GM12801 (cell line): ENCODE measurements around the gene GTF3C2.

Experiments
- CTCF ChIP-seq: IDR thresholded peaks from one replicate; pipeline ENCODE4 v1.5.1; 2011; ENCODE audit warnings: control low read depth; ENCODE audit not compliant: insufficient read length; ENCODE audit errors: extremely low read depth

GTF3C2 gene

GRCh38 chr2:27351802-27352598, 4.6 kb downstream of the GTF3C2 start:
- TF ChIP-seq CTCF: no peak

GRCh38 chr2:27350106-27350693, 6.4 kb downstream of the GTF3C2 start:
- no peak for TF ChIP-seq CTCF

- TF ChIP-seq CTCF: no peak
Observed at GRCh38 chr2:27347641-27348040, 8.9 kb downstream of the GTF3C2 start.

- TF ChIP-seq CTCF: no peak
Observed at GRCh38 chr2:27336173-27336572, 20.4 kb downstream of the GTF3C2 start.

GRCh38 chr2:27335311-27335710, 21.3 kb downstream of the GTF3C2 start:
- no peak for TF ChIP-seq CTCF

GRCh38 chr2:27324720-27325119, 31.8 kb downstream of the GTF3C2 start:
- no peak for TF ChIP-seq CTCF

- no peak for TF ChIP-seq CTCF
Observed at GRCh38 chr2:27323596-27324285, 32.8 kb downstream of the GTF3C2 start.
